Liver (tissue), 9 donors: ENCODE results near the gene BBS4. TPM values are rescaled to one million over a fixed set of nuclear protein-coding genes. Genes with fewer than 3 reads are reported as not detected.

ENCODE experiments used
- DNase-seq: peaks from one replicate; pipeline ENCODE4 v3.0.0-alpha.2; 2017; ENCODE audit warnings: low spot score
- H3K27ac ChIP-seq, 2 donors: one replicate each; pipeline ENCODE4 v1.7.0; 2013; ENCODE audit warnings: inconsistent platforms in 2 of 2, low read length in 2 of 2, control low read depth in 1 of 2, low read depth in 1 of 2, mild to moderate bottlenecking in 1 of 2
- H3K27me3 ChIP-seq, 4 donors: one replicate each; pipeline versions ENCODE4 v1.6.1 to v1.7.0; 2013; ENCODE audit warnings: low read length in 3 of 4, inconsistent platforms in 1 of 4, mild to moderate bottlenecking in 1 of 4, moderate library complexity in 1 of 4; ENCODE audit not compliant: control insufficient read depth in 4 of 4, insufficient read depth in 4 of 4
- H3K36me3 ChIP-seq, 4 donors: one replicate each; pipeline versions ENCODE4 v1.6.1 to v1.7.0; 2013; ENCODE audit warnings: low read length in 3 of 4, mild to moderate bottlenecking in 3 of 4, low read depth in 1 of 4, moderate library complexity in 1 of 4; ENCODE audit not compliant: control insufficient read depth in 4 of 4, insufficient read depth in 3 of 4
- H3K4me1 ChIP-seq, 4 donors: one replicate each; pipeline versions ENCODE4 v1.6.1 to v1.7.0; 2013; ENCODE audit warnings: low read length in 3 of 4, mild to moderate bottlenecking in 3 of 4, moderate library complexity in 1 of 4; ENCODE audit not compliant: control insufficient read depth in 4 of 4, insufficient read depth in 4 of 4
- H3K4me3 ChIP-seq, 3 donors: one replicate each; pipeline versions ENCODE4 v1.6.1 to v1.7.0; 2013; ENCODE audit warnings: low read length in 3 of 3, control low read depth in 1 of 3, low read depth in 1 of 3, mild to moderate bottlenecking in 1 of 3
- H3K9ac ChIP-seq, 2 donors: one replicate each; pipeline ENCODE4 v1.7.0; 2013; ENCODE audit warnings: low read length in 2 of 2, mild to moderate bottlenecking in 2 of 2, moderate library complexity in 2 of 2, control low read depth in 1 of 2, low read depth in 1 of 2
- H3K9me3 ChIP-seq, 4 donors: one replicate each; pipeline versions ENCODE4 v1.6.1 to v1.7.0; 2013; ENCODE audit warnings: low read length in 3 of 4; ENCODE audit not compliant: control insufficient read depth in 4 of 4
- EGR1 ChIP-seq, 2 donors: IDR thresholded peaks; 2 replicates each; pipeline ENCODE4 v1.6.1; 2016 to 2018; ENCODE audit warnings: antibody characterized with exemption in 2 of 2, low read depth in 2 of 2
- FOXA1 ChIP-seq: IDR thresholded peaks from 2 replicates; pipeline ENCODE4 v1.6.1; 2016; ENCODE audit warnings: antibody characterized with exemption
- FOXA2 ChIP-seq: IDR thresholded peaks from 2 replicates; pipeline ENCODE4 v1.6.1; 2016; ENCODE audit warnings: antibody characterized with exemption
- GABPA ChIP-seq, 2 donors: IDR thresholded peaks in 1 of 2; conservative IDR thresholded peaks in 1 of 2; 2 replicates each; pipeline ENCODE4 v1.6.1; 2016; ENCODE audit warnings: antibody characterized with exemption in 2 of 2, mild to moderate bottlenecking in 1 of 2, moderate library complexity in 1 of 2
- HNF4A ChIP-seq, 2 donors: conservative IDR thresholded peaks; 2 replicates each; pipeline ENCODE4 v1.6.1; 2016; ENCODE audit warnings: antibody characterized with exemption in 2 of 2, mild to moderate bottlenecking in 2 of 2
- HNF4G ChIP-seq: IDR thresholded peaks from 2 replicates; pipeline ENCODE4 v1.6.1; 2016; ENCODE audit warnings: antibody characterized with exemption
- JUND ChIP-seq, 2 donors: IDR thresholded peaks; 2 replicates each; pipeline ENCODE4 v1.6.1; 2016; ENCODE audit warnings: antibody characterized with exemption in 2 of 2
- NR2F2 ChIP-seq: IDR thresholded peaks from 2 replicates; pipeline ENCODE4 v1.6.1; 2016; ENCODE audit warnings: antibody characterized with exemption
- RAD21 ChIP-seq, 2 donors: IDR thresholded peaks; 2 replicates each; pipeline ENCODE4 v1.6.1; 2016; ENCODE audit warnings: antibody characterized with exemption in 2 of 2, mild to moderate bottlenecking in 2 of 2
- RXRA ChIP-seq, 2 donors: IDR thresholded peaks; 2 replicates each; pipeline ENCODE4 v1.6.1; 2017 to 2018; ENCODE audit warnings: antibody characterized with exemption in 2 of 2, mild to moderate bottlenecking in 1 of 2
- SP1 ChIP-seq: IDR thresholded peaks from 2 replicates; pipeline ENCODE4 v1.6.1; 2018; ENCODE audit warnings: antibody characterized with exemption, mild to moderate bottlenecking
- TAF1 ChIP-seq: conservative IDR thresholded peaks from 2 replicates; pipeline ENCODE4 v1.6.1; 2016; ENCODE audit warnings: antibody characterized with exemption, mild to moderate bottlenecking
- YY1 ChIP-seq: IDR thresholded peaks from 2 replicates; pipeline ENCODE4 v1.6.1; 2016; ENCODE audit warnings: antibody characterized with exemption, mild to moderate bottlenecking
- WGBS: extraction: QIAGEN DNeasy Blood & Tissue Kit; methylation state at CpG from one replicate; pipeline ENCODE4 v1.1.7; 2013; 5-methylcytosine and 5-hydroxymethylcytosine counted together
- polyA plus RNA-seq, 2 donors: library from polyadenylated mRNA; stranded (reverse) in 1 of 2; unstranded in 1 of 2; fragments of 200-250 nt in 1 of 2; fragments of >200 nt in 1 of 2; fragmentation: Nextera tagmentation in 1 of 2; extraction: Ambion mirVana in 1 of 2; gene quantifications; one replicate each; pipeline versions ENCODE4 v1.2.1 to v1.2.3, GENCODE V29; 2013 to 2015
- total RNA-seq, 2 donors: library from RNA; depleted of rRNA; stranded (reverse); fragments of >200 nt; gene quantifications; one replicate each; pipeline ENCODE4 v1.2.3, GENCODE V29; 2014
- TF ChIP-seq, protein P1 (sequence below): fragments of 150-350 bp; IDR thresholded peaks from 2 replicates; pipeline ENCODE4 v1.5.1; 2017; ENCODE audit warnings: improper control_type of control experiment, low read depth, low read length; ENCODE audit not compliant: missing input control
- TF ChIP-seq, protein P2 (sequence below): IDR thresholded peaks from 2 replicates; pipeline ENCODE4 v1.6.1; 2016; ENCODE audit warnings: antibody characterized with exemption
- TF ChIP-seq, protein P3 (sequence below): IDR thresholded peaks from 2 replicates; pipeline ENCODE4 v1.6.1; 2016; ENCODE audit warnings: antibody characterized with exemption
- TF ChIP-seq, protein P4 (sequence below): IDR thresholded peaks from 2 replicates; pipeline ENCODE4 v1.6.1; 2016; ENCODE audit warnings: antibody characterized with exemption
- donor health status: healthy.
- donor health status: healthy.
- donor health status: healthy.
- donor health status: healthy.
- donor health status: healthy.

Gene BBS4
- total and polyA plus RNA-seq, 4 donors: 4.8 to 16.0 (median 8.3) TPM

DNA sequence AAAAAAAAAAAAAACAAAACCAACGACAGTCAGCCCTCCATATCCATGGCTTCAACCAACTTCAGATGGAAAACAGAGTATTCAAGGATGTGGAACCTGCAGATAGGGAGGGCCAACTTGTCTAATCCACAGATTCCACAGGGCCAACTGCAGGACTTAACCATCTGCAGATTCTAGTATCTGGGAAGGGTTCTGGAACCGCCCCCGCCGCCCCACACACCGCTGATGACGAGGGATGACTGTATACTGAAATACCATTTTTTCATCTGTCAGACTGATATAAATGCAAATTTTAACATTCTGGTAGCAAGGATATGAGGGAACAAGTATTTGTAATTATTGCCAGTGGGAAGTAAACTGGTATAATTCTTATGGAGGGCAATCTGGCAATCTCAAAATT lies 68.1 kb downstream of the BBS4 start:
- H3K27me3 ChIP-seq: no peaks in the 10 kb centered on the region
- DNase-seq: no peak
- TF ChIP-seq, protein P1, sequence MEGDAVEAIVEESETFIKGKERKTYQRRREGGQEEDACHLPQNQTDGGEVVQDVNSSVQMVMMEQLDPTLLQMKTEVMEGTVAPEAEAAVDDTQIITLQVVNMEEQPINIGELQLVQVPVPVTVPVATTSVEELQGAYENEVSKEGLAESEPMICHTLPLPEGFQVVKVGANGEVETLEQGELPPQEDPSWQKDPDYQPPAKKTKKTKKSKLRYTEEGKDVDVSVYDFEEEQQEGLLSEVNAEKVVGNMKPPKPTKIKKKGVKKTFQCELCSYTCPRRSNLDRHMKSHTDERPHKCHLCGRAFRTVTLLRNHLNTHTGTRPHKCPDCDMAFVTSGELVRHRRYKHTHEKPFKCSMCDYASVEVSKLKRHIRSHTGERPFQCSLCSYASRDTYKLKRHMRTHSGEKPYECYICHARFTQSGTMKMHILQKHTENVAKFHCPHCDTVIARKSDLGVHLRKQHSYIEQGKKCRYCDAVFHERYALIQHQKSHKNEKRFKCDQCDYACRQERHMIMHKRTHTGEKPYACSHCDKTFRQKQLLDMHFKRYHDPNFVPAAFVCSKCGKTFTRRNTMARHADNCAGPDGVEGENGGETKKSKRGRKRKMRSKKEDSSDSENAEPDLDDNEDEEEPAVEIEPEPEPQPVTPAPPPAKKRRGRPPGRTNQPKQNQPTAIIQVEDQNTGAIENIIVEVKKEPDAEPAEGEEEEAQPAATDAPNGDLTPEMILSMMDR: no peak
- no peak overlapping the region for H3K4me3 ChIP-seq
- no peak overlapping the region for H3K27ac ChIP-seq
- H3K9me3 ChIP-seq: no peaks in the 10 kb centered on the region
- H3K9ac ChIP-seq: no peak overlapping the region
- WGBS: 97% methylated on average over 6 of the region's 6 CpGs
- H3K4me1 ChIP-seq: no peaks in the 10 kb centered on the region
- H3K36me3 ChIP-seq: peaks cover 8 to 55% (median 45%) of the 10 kb centered on the region in 4 donors

DNA sequence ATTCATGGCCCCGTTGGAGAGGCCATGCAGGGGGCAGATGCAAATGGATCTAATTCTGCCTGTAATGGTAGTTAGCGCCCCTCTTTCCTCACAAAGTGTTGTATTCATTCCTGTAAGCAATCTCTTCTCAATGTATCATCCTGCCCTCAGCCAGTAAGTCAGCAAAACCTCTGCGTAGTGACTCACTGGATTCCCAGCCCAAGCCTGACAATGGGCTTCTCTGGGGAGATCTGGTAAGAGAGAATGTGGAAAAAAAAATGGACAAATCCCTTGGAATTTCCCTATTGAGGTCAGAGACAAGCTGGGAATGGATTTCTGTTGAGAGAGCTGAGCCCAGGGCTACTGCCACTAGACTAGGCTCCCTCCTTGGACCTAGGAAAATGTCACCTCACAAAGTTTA lies 72.2 kb downstream of the BBS4 start:
- no peak overlapping the region for H3K4me3 ChIP-seq
- no peaks in the 10 kb centered on the region for H3K27me3 ChIP-seq
- H3K4me1 ChIP-seq: no peaks in the 10 kb centered on the region
- H3K36me3 ChIP-seq: peaks cover 7 to 60% (median 41%) of the 10 kb centered on the region in 4 donors
- no peak overlapping the region for H3K9ac ChIP-seq
- DNase-seq: no peak
- H3K9me3 ChIP-seq: no peaks in the 10 kb centered on the region
- H3K27ac ChIP-seq: no peak overlapping the region
- WGBS: 92% methylated on average over 3 of the region's 3 CpGs
- no peak for TF ChIP-seq JUND (IDR thresholded peaks at IDR 0.05)
- TF ChIP-seq, protein P2, sequence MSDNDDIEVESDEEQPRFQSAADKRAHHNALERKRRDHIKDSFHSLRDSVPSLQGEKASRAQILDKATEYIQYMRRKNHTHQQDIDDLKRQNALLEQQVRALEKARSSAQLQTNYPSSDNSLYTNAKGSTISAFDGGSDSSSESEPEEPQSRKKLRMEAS: no peak
- TF ChIP-seq TAF1: no peak
- TF ChIP-seq RAD21 (IDR thresholded peaks at IDR 0.05): no peak
- TF ChIP-seq GABPA (IDR thresholded peaks at IDR 0.05 in 1 of 2, conservative IDR thresholded peaks at IDR 0.05 in 1 of 2): no peak
- no peak for TF ChIP-seq YY1
- TF ChIP-seq, protein P3, sequence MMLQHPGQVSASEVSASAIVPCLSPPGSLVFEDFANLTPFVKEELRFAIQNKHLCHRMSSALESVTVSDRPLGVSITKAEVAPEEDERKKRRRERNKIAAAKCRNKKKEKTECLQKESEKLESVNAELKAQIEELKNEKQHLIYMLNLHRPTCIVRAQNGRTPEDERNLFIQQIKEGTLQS: no peak
- no peak for TF ChIP-seq FOXA2
- no peak for TF ChIP-seq HNF4G
- no peak for TF ChIP-seq EGR1 (IDR thresholded peaks at IDR 0.05; ENCODE audit: low read depth in 2 of 2)
- TF ChIP-seq, protein P4, sequence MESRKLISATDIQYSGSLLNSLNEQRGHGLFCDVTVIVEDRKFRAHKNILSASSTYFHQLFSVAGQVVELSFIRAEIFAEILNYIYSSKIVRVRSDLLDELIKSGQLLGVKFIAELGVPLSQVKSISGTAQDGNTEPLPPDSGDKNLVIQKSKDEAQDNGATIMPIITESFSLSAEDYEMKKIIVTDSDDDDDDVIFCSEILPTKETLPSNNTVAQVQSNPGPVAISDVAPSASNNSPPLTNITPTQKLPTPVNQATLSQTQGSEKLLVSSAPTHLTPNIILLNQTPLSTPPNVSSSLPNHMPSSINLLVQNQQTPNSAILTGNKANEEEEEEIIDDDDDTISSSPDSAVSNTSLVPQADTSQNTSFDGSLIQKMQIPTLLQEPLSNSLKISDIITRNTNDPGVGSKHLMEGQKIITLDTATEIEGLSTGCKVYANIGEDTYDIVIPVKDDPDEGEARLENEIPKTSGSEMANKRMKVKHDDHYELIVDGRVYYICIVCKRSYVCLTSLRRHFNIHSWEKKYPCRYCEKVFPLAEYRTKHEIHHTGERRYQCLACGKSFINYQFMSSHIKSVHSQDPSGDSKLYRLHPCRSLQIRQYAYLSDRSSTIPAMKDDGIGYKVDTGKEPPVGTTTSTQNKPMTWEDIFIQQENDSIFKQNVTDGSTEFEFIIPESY: no peak

DNA sequence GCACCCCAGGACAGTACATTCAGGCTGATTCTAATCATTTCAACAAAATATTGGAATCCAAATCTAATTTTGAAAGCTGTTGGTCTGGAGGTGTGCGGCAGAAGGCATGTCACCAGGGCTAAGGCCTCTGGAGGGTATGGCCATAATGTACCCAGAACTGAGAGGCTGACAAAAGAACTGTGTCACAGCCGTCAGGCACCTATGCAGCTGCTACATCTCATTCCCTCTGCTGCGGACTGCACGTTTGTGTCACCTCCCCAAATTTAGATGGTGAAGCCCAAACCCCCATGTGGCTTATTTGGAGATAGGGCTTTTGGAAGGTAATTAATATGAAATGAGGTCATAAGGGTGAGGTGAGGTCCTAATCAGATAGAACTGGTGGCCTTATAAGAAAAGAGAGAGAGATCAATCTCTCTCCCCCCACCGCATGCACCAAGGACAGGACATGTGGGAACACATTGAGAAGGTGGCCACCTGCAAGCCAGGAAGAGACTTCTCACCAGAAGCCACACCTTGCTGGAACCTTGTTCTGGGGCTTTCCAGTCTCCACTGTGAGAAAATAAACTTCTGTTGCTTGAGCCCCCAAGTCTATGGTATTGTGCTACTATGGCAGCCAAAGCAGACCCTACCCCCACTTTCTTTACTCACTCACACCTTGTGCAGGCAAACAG lies 74.7 kb downstream of the BBS4 start:
- no peaks in the 10 kb centered on the region for H3K4me1 ChIP-seq
- peaks cover 1 to 49% (median 23%) of the 10 kb centered on the region in 4 donors for H3K36me3 ChIP-seq
- 98% methylated on average over 5 of the region's 5 CpGs for WGBS
- H3K4me3 ChIP-seq: no peak overlapping the region
- H3K27ac ChIP-seq: no peak overlapping the region
- DNase-seq: no peak
- no peaks in the 10 kb centered on the region for H3K9me3 ChIP-seq
- no peak overlapping the region for H3K9ac ChIP-seq
- no peaks in the 10 kb centered on the region for H3K27me3 ChIP-seq
- TF ChIP-seq, protein P2: no peak
- TF ChIP-seq SP1: no peak
- no peak for TF ChIP-seq FOXA1
- no peak for TF ChIP-seq HNF4G
- no peak for TF ChIP-seq TAF1
- TF ChIP-seq YY1: no peak
- no peak for TF ChIP-seq RXRA (IDR thresholded peaks at IDR 0.05)
- TF ChIP-seq, protein P4: no peak
- TF ChIP-seq FOXA2: no peak
- no peak for TF ChIP-seq EGR1 (IDR thresholded peaks at IDR 0.05; ENCODE audit: low read depth in 2 of 2)
- TF ChIP-seq NR2F2: no peak
- no peak for TF ChIP-seq GABPA (IDR thresholded peaks at IDR 0.05 in 1 of 2, conservative IDR thresholded peaks at IDR 0.05 in 1 of 2)
- no peak for TF ChIP-seq RAD21 (IDR thresholded peaks at IDR 0.05)
- TF ChIP-seq HNF4A (conservative IDR thresholded peaks at IDR 0.05): no peak
- no peak for TF ChIP-seq JUND (IDR thresholded peaks at IDR 0.05)
